COR-L47 (cell line): ENCODE data around the gene LASP1.
"Not testable (repeated sequence)": the region's sequence is repeated elsewhere in the genome, so short reads cannot be mapped to it uniquely, and the experiment has no call there.

Experiments used
- DNase-seq: peaks from one replicate; lab custom pipeline; 2025; lab: John Stamatoyannopoulos, UW

Gene LASP1

GRCh38 chr17:38869526-38870258, at the start of gene LASP1:
LASP1 (plus strand) TSS chr17:38870058; CDS start chr17:38870190, 132 bp downstream.
- DNase-seq: peak; percentile 78

- peak; percentile 87 for DNase-seq
Observed at GRCh38 chr17:38824899-38825761, 44.7 kb upstream of the LASP1 start, which contains the start of gene CWC25. CWC25 (minus strand) TSS chr17:38825321; CDS start chr17:38825183, 138 bp downstream.

- no peak for DNase-seq
Observed at GRCh38 chr17:38825762-38826247, 44.1 kb upstream of the LASP1 start.

- DNase-seq: no peak
Observed at GRCh38 chr17:38844261-38844757, 25.5 kb upstream of the LASP1 start.

GRCh38 chr17:38848557-38848891, 21.3 kb upstream of the LASP1 start:
- DNase-seq: no peak

- no peak for DNase-seq
Observed at GRCh38 chr17:38848939-38849605, 20.8 kb upstream of the LASP1 start.

GRCh38 chr17:38850374-38850773, 19.5 kb upstream of the LASP1 start:
- no peak for DNase-seq

- DNase-seq: no peak
Observed at GRCh38 chr17:38851434-38851833, 18.4 kb upstream of the LASP1 start.

GRCh38 chr17:38852771-38853291, 17.0 kb upstream of the LASP1 start:
- DNase-seq: no peak

GRCh38 chr17:38853292-38854219, 16.3 kb upstream of the LASP1 start, which contains the start of gene RPL23:
RPL23 (minus strand) TSS chr17:38853721; CDS start chr17:38853710, 11 bp downstream.
- peak; percentile 98 for DNase-seq

- DNase-seq: not testable (repeated sequence)
Observed at GRCh38 chr17:38855101-38855714, 14.7 kb upstream of the LASP1 start.

GRCh38 chr17:38857271-38857670, 12.6 kb upstream of the LASP1 start:
- no peak for DNase-seq

GRCh38 chr17:38861399-38861843, 8.4 kb upstream of the LASP1 start:
- DNase-seq: no peak

- no peak for DNase-seq
Observed at GRCh38 chr17:38864636-38865398, 5.0 kb upstream of the LASP1 start.

GRCh38 chr17:38867179-38867967, 2.5 kb upstream of the LASP1 start:
- no peak for DNase-seq

- DNase-seq: no peak
Observed at GRCh38 chr17:38867968-38868816, 1.7 kb upstream of the LASP1 start.

- peak; percentile 65 for DNase-seq
Observed at GRCh38 chr17:38868817-38869525, 887 bp upstream of the LASP1 start.
